Sigmoid colon (tissue), 4 donors: ENCODE results near the gene ELOVL5.

Source experiments
- EP300 ChIP-seq, 4 donors: sonication (generic); formaldehyde crosslinking; IDR thresholded peaks; one replicate each; pipeline ENCODE4 v1.6.1; 2017; ENCODE audit warnings: antibody characterized with exemption in 4 of 4
- POLR2A ChIP-seq, 2 donors: fragments of 450-650 bp; IDR thresholded peaks; one replicate each; pipeline ENCODE4 v1.6.1; 2016; ENCODE audit warnings: antibody characterized with exemption in 2 of 2, mild to moderate bottlenecking in 2 of 2, moderate library complexity in 2 of 2
- POLR2AphosphoS5 ChIP-seq, 4 donors: sonication (generic); formaldehyde crosslinking; IDR thresholded peaks; one replicate each; pipeline ENCODE4 v1.6.1; 2017; ENCODE audit warnings: antibody characterized with exemption in 4 of 4
- TF ChIP-seq, protein P1 (sequence below), 4 experiments: fragments of 450-650 bp in 3 of 4; fragments of 200-600 bp in 1 of 4; IDR thresholded peaks; one replicate each; pipeline ENCODE4 v1.5.1; 2016 to 2019; ENCODE audit warnings: antibody characterized with exemption in 4 of 4, mild to moderate bottlenecking in 3 of 4, moderate library complexity in 2 of 4

DNA sequence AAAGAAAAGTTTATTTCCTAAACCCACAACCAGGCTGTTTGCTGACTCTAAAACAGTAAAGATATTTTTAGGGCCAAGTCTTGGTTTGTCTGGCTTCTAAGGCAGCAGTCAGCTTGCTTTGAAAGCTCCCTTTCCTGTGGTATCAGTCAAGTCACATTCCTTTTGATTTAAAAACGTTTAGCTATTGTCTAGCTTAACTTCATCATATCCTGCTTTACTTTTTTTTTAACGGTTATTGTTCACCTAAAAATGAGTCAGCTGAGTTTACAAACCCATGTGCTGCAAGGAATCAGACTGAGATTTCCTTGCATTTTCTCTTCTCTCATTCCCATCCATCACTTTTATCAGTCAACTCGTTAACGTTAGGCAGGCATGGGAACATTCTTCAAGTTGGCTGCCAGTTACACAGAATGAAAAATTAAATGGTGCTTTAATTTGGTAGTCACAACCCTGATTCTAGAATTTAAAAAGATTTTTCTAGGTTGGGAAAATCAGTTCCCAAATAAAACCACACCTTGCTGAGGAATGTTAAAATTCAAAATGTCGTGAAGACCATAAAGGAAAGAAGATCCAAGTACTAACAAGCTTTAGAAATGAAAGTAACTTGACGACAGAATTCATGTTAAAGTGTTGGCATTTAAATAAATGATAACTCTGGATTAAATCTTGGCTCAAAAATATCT, 45.9 kb downstream of the ELOVL5 start:
- TF ChIP-seq POLR2AphosphoS5 (IDR thresholded peaks at IDR 0.05), result peak in 3 of 4 donors; percentile 8 to 27 (median 26)
- TF ChIP-seq, protein P1, sequence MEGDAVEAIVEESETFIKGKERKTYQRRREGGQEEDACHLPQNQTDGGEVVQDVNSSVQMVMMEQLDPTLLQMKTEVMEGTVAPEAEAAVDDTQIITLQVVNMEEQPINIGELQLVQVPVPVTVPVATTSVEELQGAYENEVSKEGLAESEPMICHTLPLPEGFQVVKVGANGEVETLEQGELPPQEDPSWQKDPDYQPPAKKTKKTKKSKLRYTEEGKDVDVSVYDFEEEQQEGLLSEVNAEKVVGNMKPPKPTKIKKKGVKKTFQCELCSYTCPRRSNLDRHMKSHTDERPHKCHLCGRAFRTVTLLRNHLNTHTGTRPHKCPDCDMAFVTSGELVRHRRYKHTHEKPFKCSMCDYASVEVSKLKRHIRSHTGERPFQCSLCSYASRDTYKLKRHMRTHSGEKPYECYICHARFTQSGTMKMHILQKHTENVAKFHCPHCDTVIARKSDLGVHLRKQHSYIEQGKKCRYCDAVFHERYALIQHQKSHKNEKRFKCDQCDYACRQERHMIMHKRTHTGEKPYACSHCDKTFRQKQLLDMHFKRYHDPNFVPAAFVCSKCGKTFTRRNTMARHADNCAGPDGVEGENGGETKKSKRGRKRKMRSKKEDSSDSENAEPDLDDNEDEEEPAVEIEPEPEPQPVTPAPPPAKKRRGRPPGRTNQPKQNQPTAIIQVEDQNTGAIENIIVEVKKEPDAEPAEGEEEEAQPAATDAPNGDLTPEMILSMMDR (IDR thresholded peaks at IDR 0.05), result no peak
- TF ChIP-seq POLR2A (IDR thresholded peaks at IDR 0.05), result no peak
- no peak for TF ChIP-seq EP300 (IDR thresholded peaks at IDR 0.05)
